ENCODE data around the gene CYRIA.

DNA sequence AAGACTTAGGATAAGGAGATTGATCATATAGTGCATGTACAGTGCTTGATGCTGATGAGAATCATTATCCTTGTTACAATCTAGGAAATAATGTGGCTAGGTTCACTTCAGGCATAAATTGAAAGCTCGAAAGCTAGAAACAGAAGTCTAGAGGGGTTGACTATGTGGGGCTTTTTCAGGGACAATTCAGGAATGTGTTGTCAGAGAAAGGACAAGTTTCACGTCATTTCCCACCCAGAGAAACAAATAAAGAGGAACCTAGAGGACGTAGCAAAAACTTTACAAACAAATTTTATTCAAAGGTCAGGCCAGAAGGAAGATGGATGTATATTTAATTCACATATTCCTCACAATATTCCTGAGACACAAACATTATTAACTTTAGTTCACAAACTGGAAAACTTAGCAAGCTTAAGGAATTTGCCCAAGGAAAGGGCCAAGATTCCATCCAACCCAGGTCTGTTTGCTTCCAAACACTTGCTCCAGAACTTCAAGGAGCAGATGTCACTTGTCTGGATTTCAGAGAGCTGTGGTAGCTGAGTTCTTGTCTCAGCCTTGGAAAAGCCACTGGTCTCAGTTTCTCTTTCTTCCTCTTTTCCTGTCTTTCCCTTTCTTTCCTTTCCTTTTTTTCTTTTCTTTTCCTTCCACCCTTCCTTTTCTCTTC, 7.4 kb downstream of the CYRIA start:
- no peak for TF ChIP-seq POLR2A (IDR thresholded peaks at IDR 0.05; ENCODE audit: low read length)
- TF ChIP-seq GATA1 (IDR thresholded peaks at IDR 0.05; ENCODE audit: low read depth, low read length) = no peak

All from erythroblast (primary cell).